Ecto neural progenitor cell (in vitro differentiated cells): ENCODE data around the gene GARIN5A.

Experiments
- DNase-seq: peaks from one replicate; pipeline ENCODE4 v3.0.0-alpha.2; 2018; ENCODE audit warnings: low spot score

GARIN5A gene

GRCh38 chr19:50433201-50434180, 43.2 kb downstream of the GARIN5A start:
- DNase-seq = no peak

GRCh38 chr19:50432221-50433028, 44.2 kb downstream of the GARIN5A start, which contains the start of gene MYBPC2:
MYBPC2 (plus strand) TSS chr19:50432892; CDS start chr19:50432954, 62 bp downstream.
- DNase-seq = peak; percentile 67

- DNase-seq = peak; percentile 96
Measured at GRCh38 chr19:50431343-50432220, 45.1 kb downstream of the GARIN5A start.

GRCh38 chr19:50430888-50431342, 45.7 kb downstream of the GARIN5A start:
- no peak for DNase-seq

- DNase-seq = no peak
Measured at GRCh38 chr19:50428772-50429463, 47.7 kb downstream of the GARIN5A start.

- DNase-seq = peak; percentile 73
Measured at GRCh38 chr19:50427997-50428425, 48.6 kb downstream of the GARIN5A start.

- DNase-seq = no peak
Measured at GRCh38 chr19:50427318-50427925, 49.2 kb downstream of the GARIN5A start.

- no peak for DNase-seq
Measured at GRCh38 chr19:50425581-50425980, 51.1 kb downstream of the GARIN5A start.

GRCh38 chr19:50423279-50424113, 53.2 kb downstream of the GARIN5A start:
- DNase-seq = no peak

- DNase-seq = no peak
Measured at GRCh38 chr19:50422397-50423278, 54.0 kb downstream of the GARIN5A start.

- DNase-seq = no peak
Measured at GRCh38 chr19:50420808-50421207, 55.8 kb downstream of the GARIN5A start.

GRCh38 chr19:50420127-50420526, 56.5 kb downstream of the GARIN5A start:
- no peak for DNase-seq

GRCh38 chr19:50419580-50420035, 57.0 kb downstream of the GARIN5A start:
- no peak for DNase-seq

- DNase-seq = no peak
Measured at GRCh38 chr19:50419022-50419579, 57.5 kb downstream of the GARIN5A start.

GRCh38 chr19:50418176-50419021, 58.2 kb downstream of the GARIN5A start, which contains the start of gene SPIB:
SPIB (plus strand) TSS chr19:50418938; CDS start chr19:50418963, 25 bp downstream.
- no peak for DNase-seq

- DNase-seq = no peak
Measured at GRCh38 chr19:50417111-50418081, 59.3 kb downstream of the GARIN5A start.
